Fibroblast of villous mesenchyme (primary cell): ENCODE data around the gene NR2F6. TPM values are rescaled to one million over a fixed set of nuclear protein-coding genes. Genes with fewer than 3 reads are reported as not detected.

Source experiments
- DNase-seq: peaks from one replicate; pipeline ENCODE4 v3.0.0-alpha.2; 2010; ENCODE audit warnings: low read depth
- H3K4me3 ChIP-seq: 2 replicates; pipeline ENCODE4 v1.5.1; 2011; ENCODE audit warnings: low read depth, mild to moderate bottlenecking, low read length
- total RNA-seq: library from RNA; depleted of rRNA; stranded (reverse); fragments of >200 nt; gene quantifications from 2 replicates; pipeline ENCODE4 v1.2.3, GENCODE V29; 2012
- TF ChIP-seq, protein P1 (sequence below): IDR thresholded peaks from 2 replicates; pipeline ENCODE4 v1.5.1; 2012; ENCODE audit warnings: low read depth, mild to moderate bottlenecking, low read length; ENCODE audit not compliant: insufficient read depth

The NR2F6 gene
- total RNA-seq: 51.0 and 56.0 TPM in 2 replicates

DNA sequence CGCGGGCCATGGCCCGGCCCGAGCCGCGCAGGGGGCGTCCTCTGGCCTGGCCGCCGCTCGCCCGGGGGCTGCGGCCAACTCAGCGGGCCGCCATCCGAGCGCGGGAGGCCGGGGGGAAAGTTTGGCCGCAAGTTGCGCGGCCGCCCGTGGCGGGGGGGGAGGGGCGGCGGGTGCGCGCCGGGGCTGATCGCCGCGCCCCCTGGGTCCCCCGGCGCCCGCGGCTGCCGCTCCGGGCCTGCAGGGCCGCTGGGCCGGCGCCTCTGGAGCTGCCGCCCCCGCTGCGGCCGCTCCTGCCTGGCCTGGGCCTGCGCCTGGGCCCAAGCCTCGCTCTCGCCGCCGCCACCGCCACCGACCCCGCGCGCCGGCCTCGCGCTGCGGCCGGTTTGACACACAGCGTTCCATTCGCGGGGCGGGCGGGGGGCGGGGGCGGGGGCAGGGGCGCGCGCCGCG, at the start of gene NR2F6:
TSS of gene NR2F6 (minus strand) at position 385 of the 450 bp plus-strand sequence. CDS start 699 bp downstream, outside the sequence.
- H3K4me3 ChIP-seq: peak within 1 kb of the TSS; percentile 96
- DNase-seq: no peak
- TF ChIP-seq, protein P1, sequence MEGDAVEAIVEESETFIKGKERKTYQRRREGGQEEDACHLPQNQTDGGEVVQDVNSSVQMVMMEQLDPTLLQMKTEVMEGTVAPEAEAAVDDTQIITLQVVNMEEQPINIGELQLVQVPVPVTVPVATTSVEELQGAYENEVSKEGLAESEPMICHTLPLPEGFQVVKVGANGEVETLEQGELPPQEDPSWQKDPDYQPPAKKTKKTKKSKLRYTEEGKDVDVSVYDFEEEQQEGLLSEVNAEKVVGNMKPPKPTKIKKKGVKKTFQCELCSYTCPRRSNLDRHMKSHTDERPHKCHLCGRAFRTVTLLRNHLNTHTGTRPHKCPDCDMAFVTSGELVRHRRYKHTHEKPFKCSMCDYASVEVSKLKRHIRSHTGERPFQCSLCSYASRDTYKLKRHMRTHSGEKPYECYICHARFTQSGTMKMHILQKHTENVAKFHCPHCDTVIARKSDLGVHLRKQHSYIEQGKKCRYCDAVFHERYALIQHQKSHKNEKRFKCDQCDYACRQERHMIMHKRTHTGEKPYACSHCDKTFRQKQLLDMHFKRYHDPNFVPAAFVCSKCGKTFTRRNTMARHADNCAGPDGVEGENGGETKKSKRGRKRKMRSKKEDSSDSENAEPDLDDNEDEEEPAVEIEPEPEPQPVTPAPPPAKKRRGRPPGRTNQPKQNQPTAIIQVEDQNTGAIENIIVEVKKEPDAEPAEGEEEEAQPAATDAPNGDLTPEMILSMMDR: no peak

- TF ChIP-seq, protein P1: no peak
- no peak for DNase-seq
- no peak overlapping the region for H3K4me3 ChIP-seq
These were observed 48.6 kb upstream of the NR2F6 start for GRCh38 chr19:17294051-17294891.

DNA sequence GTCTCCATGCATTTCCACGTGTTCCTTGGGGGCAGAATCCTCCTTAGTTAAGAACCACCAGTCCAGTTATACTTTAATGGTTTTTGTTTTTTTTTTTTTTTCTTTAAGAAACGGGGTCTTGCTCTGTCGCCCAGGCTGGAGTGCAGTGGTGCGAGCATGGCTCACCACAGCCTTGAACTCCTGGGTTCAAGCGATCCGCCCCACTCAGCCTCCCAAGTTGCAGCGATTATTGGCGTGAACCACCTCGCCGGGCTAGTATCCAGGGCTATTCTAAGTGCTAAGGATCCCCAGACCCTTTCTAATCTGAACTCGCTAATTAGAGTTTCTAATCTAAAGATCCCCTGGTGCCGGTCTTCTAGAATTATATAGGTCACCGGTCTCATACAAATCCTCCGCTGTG, 47.9 kb upstream of the NR2F6 start:
- TF ChIP-seq, protein P1: no peak
- DNase-seq: no peak
- no peak overlapping the region for H3K4me3 ChIP-seq

DNA sequence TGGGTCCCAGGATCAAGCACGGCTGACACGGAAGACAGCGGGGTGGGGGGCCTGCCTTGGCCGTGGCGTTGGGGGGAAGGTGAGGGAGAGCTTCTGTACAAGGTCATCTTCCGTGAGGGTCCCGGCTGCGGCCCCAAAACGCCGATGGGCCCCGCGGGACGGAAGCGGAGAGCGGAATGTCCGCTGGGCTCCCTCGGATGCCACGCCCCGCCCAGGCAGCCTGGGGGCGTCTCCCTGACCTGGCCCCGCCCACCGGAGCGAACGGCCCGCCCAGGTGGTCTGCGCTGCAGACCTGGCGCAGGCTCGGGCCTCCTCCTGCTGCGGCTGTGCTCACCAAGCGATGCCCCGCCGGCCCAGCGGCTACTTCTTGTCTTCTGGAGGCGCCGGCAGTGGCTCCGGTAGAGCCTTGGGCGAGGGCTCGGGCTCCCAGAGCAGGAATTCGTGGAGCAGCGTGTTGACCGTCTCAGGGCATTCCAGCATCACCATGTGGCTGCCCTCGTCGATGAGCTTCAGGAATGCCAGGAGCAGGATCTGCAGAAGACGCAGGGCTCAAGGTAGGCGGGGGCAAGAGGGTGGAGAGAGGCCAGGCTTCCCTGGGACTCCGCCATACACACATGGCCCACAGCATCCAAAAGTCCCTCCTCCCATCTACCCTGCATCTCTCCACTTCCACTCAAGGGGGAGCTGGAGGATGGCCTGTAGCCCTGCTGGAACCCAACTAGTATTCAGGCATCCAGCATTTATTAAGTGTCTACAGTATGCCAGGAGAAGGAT, 46.8 kb upstream of the NR2F6 start:
- H3K4me3 ChIP-seq: peak overlapping the region; percentile 66
- TF ChIP-seq, protein P1: peak; percentile 85
- peak; percentile 89 for DNase-seq

DNA sequence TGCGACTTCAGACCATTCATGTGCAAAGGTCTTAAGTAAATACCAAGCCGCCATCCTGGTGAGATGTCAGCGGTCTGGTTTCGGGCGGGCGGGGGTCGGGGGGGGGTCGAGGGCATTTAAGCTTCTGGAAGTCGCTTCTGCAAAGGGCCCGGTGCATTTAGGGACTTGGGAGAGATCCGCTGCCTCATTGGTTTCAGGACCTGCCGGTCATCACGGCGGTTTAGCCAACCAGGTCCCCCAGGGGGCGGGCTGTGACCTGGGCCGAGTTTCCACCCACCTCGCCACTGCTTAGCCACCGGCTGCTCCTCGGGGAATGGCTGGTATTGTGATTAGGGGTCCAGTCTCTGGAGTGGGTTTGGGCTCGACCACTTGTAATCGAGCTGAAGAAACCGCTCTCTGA, 43.8 kb upstream of the NR2F6 start:
- TF ChIP-seq, protein P1: no peak
- H3K4me3 ChIP-seq: peak overlapping the region; percentile 44
- DNase-seq: peak; percentile 91

DNA sequence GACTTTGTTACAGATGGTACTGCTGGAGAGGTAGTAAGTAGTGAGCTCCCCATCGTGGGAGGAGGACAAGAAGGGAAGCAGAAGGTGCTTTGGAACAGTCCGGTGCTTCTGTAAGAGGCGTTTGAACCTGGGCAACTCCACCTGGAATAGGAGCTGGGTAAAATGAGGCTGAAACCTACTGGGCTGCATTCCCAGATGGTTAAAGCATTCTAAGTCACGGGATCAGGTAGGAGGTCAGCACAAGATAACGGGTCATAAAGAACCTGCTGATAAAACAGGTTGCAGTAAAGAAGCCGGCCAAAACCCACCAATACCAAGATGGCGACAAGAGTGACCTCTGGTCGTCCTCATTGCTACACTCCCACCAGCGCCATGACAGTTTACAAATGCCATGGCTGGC, 41.0 kb upstream of the NR2F6 start:
- no peak overlapping the region for H3K4me3 ChIP-seq
- DNase-seq: no peak
- TF ChIP-seq, protein P1: no peak
